Activated T-cell treated with anti-CD3 and anti-CD28 coated beads for 1 hour (primary cell): ENCODE data around the gene PCDH9.

Experiments
- DNase-seq: peaks from one replicate; pipeline ENCODE4 v3.0.0-alpha.2; 2020; ENCODE audit warnings: low read depth

The PCDH9 gene

GRCh38 chr13:67225252-67226159 is 4.6 kb downstream of the PCDH9 start:
- DNase-seq, result no peak

- DNase-seq, result peak; percentile 16
Observed at GRCh38 chr13:67224148-67224846, 5.8 kb downstream of the PCDH9 start.

- no peak for DNase-seq
Observed at GRCh38 chr13:67223742-67224141, 6.4 kb downstream of the PCDH9 start.

GRCh38 chr13:67223024-67223423 is 7.1 kb downstream of the PCDH9 start:
- DNase-seq, result no peak

- DNase-seq, result no peak
Observed at GRCh38 chr13:67221630-67222226, 8.4 kb downstream of the PCDH9 start.

GRCh38 chr13:67219113-67219512 is 11.0 kb downstream of the PCDH9 start:
- DNase-seq, result no peak

- no peak for DNase-seq
Observed at GRCh38 chr13:67217880-67218279, 12.3 kb downstream of the PCDH9 start.

GRCh38 chr13:67216864-67217263 is 13.3 kb downstream of the PCDH9 start:
- no peak for DNase-seq

- DNase-seq, result no peak
Observed at GRCh38 chr13:67210208-67210607, 19.9 kb downstream of the PCDH9 start.

GRCh38 chr13:67208552-67208951 is 21.6 kb downstream of the PCDH9 start:
- DNase-seq, result no peak

GRCh38 chr13:67204764-67205163 is 25.4 kb downstream of the PCDH9 start:
- DNase-seq, result no peak

GRCh38 chr13:67200605-67201004 is 29.5 kb downstream of the PCDH9 start:
- no peak for DNase-seq

- DNase-seq, result no peak
Observed at GRCh38 chr13:67200183-67200582, 30.0 kb downstream of the PCDH9 start.

GRCh38 chr13:67197704-67198103 is 32.4 kb downstream of the PCDH9 start:
- no peak for DNase-seq

GRCh38 chr13:67193979-67194378 is 36.2 kb downstream of the PCDH9 start:
- no peak for DNase-seq

GRCh38 chr13:67192751-67193150 is 37.4 kb downstream of the PCDH9 start:
- no peak for DNase-seq

GRCh38 chr13:67186995-67187569 is 43.1 kb downstream of the PCDH9 start:
- no peak for DNase-seq

GRCh38 chr13:67184247-67184646 is 45.9 kb downstream of the PCDH9 start:
- no peak for DNase-seq

- no peak for DNase-seq
Observed at GRCh38 chr13:67183151-67183550, 47.0 kb downstream of the PCDH9 start.

GRCh38 chr13:67175836-67176459 is 54.2 kb downstream of the PCDH9 start:
- DNase-seq, result no peak

- DNase-seq, result no peak
Observed at GRCh38 chr13:67168384-67168783, 61.8 kb downstream of the PCDH9 start.

- no peak for DNase-seq
Observed at GRCh38 chr13:67167420-67167819, 62.7 kb downstream of the PCDH9 start.
